Fibroblast of skin of right biceps (primary cell): Measurements from ENCODE around the gene MOB1B.
"Not testable (repeated sequence)": the region's sequence is repeated elsewhere in the genome, so short reads cannot be mapped to it uniquely, and the experiment has no call there.

ENCODE experiments used
- DNase-seq: peaks from one replicate; pipeline ENCODE4 v3.0.0-alpha.2; 2013

MOB1B gene

GRCh38 chr4:71009890-71010588 lies 107.9 kb downstream of the MOB1B start:
- peak; percentile 73 for DNase-seq

GRCh38 chr4:71011451-71011850 lies 109.3 kb downstream of the MOB1B start:
- DNase-seq = no peak

GRCh38 chr4:71017391-71017790 lies 115.2 kb downstream of the MOB1B start:
- not testable (repeated sequence) for DNase-seq

GRCh38 chr4:71020611-71021010 lies 118.4 kb downstream of the MOB1B start:
- no peak for DNase-seq

GRCh38 chr4:71025654-71026053 lies 123.5 kb downstream of the MOB1B start:
- DNase-seq = no peak

GRCh38 chr4:71026086-71026485 lies 123.9 kb downstream of the MOB1B start:
- peak; percentile 90 for DNase-seq

GRCh38 chr4:71027611-71028010 lies 125.4 kb downstream of the MOB1B start:
- no peak for DNase-seq

- no peak for DNase-seq
Observed at GRCh38 chr4:71029504-71029903, 127.3 kb downstream of the MOB1B start.

- peak; percentile 94 for DNase-seq
Observed at GRCh38 chr4:71032106-71032505, 129.9 kb downstream of the MOB1B start.
